Body of pancreas (tissue), 4 donors: ENCODE results near the gene CTDSPL.

Source experiments
- CTCF ChIP-seq, 7 experiments: fragments of 450-650 bp in 4 of 7; fragments of 200-600 bp in 3 of 7; sonication (generic) in 3 of 7; IDR thresholded peaks; one replicate each; pipeline ENCODE4 v1.5.1; 2016 to 2019; ENCODE audit warnings: antibody characterized with exemption in 7 of 7
- POLR2A ChIP-seq, 3 donors: fragments of 450-650 bp; IDR thresholded peaks; one replicate each; pipeline ENCODE4 v1.6.1; 2016; ENCODE audit warnings: antibody characterized with exemption in 3 of 3, mild to moderate bottlenecking in 2 of 3

- TF ChIP-seq CTCF (IDR thresholded peaks at IDR 0.05), result no peak
- TF ChIP-seq POLR2A (IDR thresholded peaks at IDR 0.05), result peak in 2 of 3 donors; percentile 49 to 61
These were observed 132.3 kb downstream of the CTDSPL start for GRCh38 chr3:37993820-37994638.
